Iris pigment epithelial cell (primary cell): Measurements from ENCODE around the gene PRKCE.
A peak's percentile ranks its signal among the peaks of the same experiment; 100 is the strongest.
"Not testable (repeated sequence)": the region's sequence is repeated elsewhere in the genome, so short reads cannot be mapped to it uniquely, and the experiment has no call there.

Source experiments
- DNase-seq: peaks from one replicate; pipeline ENCODE4 v3.0.0-alpha.2; 2011; ENCODE audit warnings: low read depth

The PRKCE gene

GRCh38 chr2:45909677-45910191, 258.3 kb downstream of the PRKCE start:
- no peak for DNase-seq

GRCh38 chr2:45910473-45911060, 259.1 kb downstream of the PRKCE start:
- DNase-seq: no peak

DNA sequence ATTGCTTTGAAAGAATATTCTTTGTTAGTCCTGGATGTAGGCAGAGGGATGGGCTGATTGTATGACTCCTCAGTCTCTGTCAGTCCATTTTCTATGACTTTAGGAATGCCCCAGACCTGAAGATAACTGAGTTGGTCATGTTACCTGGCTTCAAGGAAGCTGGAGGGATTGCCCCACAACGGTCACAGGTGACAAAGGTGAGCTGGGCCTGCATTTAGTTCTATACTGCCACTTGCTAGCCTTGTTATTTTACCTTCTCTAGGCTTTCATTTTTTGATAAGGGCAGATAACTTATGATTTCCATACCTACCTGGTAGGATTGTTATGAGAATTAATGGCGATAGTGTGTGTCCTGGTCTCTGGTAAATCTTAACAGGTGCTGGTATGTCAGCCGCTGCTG, 260.1 kb downstream of the PRKCE start:
- DNase-seq: no peak

DNA sequence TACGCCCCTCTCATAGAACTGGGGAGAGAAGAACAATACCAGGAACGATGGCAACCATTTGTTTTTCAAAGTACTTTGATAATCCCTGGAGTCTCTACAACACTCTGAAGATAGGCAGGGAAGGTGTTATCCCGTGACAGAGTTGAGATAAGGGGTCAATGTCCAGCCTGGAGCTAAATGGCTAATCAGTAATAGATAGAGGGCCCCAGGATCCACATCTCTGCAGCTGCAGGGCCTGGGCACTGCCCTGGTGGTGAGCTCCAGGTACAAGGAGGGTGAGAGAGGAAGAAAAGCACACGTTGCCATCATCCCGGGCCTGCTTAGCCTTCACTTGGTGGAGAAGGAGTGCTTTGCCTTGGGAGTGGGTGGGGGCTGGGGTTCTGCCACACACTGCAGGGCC, 260.6 kb downstream of the PRKCE start:
- DNase-seq: no peak

DNA sequence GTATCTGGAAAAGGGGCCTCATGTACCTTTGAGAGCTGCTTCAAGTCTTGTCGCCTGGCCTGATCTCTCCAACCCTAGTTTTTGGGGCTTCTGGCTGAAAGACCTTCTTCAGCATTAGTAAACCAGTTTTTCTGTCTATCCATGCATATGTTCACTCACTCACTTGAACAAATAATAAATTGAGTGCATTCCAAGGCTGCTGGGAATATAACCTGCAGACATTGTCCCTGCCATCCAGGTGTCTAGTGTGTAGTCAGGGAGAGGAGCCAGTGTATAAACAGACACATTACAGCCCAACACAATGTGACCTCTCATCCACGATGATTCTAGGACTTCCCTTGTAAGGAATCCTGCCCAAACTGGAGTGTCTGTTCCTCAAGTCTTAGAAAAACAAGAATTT, 262.1 kb downstream of the PRKCE start:
- DNase-seq: no peak

GRCh38 chr2:45915523-45915922, 264.0 kb downstream of the PRKCE start:
- no peak for DNase-seq

GRCh38 chr2:45917561-45918176, 266.2 kb downstream of the PRKCE start:
- not testable (repeated sequence) for DNase-seq

DNA sequence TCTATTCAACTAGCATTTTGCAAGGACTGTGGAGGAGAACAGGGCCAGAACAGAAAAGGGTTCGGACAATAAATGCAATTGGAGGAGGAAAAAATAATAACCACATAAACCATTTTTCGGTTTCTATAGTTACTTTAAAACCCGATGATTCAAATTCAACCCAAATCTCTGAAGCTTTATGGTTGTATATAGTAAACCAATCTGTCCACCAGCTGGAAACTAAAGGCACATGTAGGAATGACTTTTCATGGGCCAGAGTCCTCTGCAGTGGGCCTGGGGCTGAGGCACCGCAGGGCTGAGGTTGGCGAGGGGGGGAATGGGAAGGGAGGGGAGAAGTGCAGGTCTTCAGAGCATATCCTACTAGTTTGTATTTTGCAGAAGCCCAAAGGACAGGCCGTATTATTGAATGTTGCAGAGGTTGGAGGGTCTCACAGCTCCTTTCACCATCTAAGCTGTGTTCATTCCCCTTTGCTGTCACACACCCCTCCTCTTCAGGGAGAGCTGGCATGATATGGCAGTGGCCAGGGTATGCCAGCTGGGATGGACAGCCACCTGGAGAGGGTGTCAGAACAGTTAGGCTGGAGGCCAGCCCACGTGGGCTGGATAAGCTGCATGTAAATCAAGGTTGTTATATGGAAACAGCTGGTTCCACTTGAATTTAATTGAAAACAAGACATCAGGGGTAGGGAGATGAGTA, 267.1 kb downstream of the PRKCE start:
- no peak for DNase-seq

DNA sequence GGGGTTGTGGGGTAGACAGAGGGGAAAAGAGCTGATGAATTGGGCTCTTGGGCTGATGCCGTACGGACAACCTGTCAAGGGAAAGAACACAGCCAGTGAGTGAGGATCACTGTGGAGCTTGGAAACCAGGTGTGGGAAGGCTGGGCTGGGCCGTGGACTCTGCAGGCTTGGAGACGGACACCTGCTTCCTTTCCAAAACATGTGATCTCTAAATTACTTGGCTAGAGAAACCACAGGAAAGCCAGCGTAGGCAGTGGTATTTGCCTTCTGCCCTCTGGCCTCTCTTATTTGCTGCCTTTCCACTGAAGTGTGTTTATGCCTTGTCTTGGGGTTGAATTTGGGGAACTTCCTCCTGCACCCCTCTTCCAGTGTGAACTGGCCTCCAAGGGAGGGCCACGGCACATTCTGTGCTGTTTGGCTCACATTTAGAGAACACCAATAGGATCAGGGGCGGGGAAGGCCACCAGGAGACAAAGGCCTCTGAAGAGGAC, 267.7 kb downstream of the PRKCE start:
- DNase-seq: no peak

- DNase-seq: no peak
These were observed 268.2 kb downstream of the PRKCE start for GRCh38 chr2:45919711-45920111.

DNA sequence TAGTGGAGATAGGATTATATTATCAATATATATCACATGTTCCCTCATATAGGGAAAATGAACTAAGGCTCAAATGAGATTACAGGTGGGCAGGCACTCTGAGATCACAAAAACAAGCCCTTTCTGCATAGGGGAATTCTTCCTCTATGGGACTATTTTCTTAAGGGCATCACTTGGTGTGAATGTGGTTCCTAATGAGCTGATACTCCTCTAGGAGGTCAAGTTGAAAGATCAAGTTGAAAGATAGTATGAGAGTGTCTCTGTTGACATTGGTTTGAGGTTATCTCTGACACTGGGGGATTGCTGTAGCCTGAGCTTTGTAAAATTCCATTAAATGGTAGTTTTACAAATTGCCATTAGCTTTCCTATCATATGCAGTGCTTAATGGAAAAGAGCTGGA, 270.4 kb downstream of the PRKCE start:
- no peak for DNase-seq

DNA sequence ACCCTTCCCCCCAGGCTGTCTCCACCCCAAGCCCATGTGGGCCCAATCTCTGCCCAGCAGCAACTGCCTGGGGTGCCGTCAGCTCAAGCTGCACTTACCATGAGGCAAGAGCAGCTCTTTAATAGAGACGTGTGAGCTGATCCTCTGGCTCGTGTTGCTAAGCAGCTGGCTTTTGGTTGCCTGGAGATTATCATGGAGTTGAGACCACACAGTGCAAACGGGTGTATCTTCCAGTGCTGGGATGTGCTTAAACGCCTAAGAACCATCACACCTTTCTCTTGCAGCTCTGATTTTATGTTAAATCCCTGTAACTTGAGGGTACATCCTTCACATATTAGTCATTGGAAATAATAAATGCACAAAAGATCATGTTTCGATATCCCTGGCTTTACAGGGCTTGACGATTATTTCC, 271.1 kb downstream of the PRKCE start:
- DNase-seq: peak; percentile 78

DNA sequence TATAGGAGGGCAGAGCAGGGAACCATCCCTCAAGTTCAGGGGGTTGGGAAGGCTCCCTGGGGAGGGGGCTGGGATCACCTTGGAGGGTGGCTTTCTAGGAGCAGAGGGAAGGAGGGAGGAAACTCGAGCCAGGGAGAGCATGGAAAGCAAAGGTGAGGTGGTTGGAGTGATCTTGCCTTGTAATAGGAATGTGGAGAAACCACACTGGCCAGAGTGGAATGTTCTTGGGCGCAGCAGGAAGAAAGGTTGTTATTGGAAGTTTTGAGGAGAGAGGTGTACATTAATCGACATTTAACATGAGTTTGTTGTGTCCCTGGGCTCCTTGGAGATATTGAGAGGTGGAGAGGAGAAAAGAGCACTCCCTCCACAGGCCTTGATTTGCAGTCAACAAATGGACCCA, 272.2 kb downstream of the PRKCE start:
- no peak for DNase-seq

GRCh38 chr2:45925026-45925425, 273.6 kb downstream of the PRKCE start:
- DNase-seq: no peak

DNA sequence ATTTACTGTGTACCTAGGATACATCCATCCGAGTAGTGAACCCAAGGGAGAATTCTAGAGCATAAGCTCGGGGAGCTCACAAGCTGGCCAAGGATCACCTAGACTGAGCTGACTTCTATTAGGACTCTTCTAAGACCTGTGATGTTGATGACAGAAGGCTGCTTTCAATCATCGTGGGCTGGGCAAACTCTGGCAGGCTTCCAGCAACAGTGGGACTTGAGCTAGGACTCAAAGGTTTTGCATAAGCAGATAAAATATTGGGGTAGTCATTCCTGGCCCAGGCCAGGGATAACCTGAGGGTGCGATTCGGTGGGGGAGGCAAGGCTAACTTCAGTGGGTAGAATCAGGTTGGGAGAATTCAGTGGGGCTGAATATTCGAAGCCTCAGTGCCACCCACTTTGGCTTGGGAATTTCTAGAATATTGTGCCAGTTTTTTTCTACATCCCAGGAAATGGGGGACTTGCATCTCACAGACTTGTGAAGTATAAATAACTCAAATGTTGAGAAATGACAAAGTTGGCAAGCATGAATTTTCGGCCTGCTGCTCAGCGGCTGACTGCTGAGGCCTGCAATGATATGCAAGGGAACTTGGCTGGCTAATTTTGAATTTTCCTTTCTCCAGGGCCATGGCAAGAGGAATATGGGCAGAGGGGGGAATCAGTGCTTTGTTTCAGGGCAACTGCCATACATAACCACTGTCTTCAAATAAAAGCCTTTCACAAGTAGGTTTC, 274.3 kb downstream of the PRKCE start:
- no peak for DNase-seq

- no peak for DNase-seq
These were observed 277.5 kb downstream of the PRKCE start for GRCh38 chr2:45928946-45929345.

- DNase-seq: no peak
These were observed 278.4 kb downstream of the PRKCE start for GRCh38 chr2:45929674-45930395.

- peak; percentile 30 for DNase-seq
These were observed 278.9 kb downstream of the PRKCE start for GRCh38 chr2:45930396-45930792.

DNA sequence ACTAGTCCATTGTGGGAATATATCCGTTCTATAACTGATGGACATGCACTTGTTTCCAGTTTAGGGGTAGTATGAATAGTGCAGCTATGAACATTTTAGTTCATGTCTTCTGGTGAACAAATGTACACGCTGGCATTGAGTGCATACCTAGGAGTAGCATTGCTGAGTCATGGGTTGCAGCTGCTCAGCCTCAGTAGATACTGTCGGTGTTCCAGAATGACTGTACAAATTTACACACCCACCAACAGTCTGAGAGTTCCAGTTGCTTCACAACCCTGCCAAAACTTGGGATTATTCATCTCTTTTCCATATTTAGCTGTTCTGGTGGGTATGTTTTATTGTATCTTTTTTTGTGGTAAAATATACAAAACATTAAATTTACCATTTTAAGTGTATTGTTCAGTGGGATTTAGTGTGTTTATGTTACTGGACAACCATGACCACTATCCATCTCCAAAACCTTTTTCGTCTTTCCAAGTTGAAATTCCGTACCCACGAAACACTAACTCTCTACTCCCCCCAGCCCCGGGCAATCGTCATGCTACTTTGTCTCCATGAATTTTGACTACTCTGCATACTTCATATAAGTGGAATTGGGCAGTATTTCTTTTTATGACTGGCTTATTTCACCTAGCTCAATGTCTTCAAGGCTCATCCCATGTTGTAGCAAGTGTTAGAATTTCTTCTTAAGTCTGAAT, 281.0 kb downstream of the PRKCE start:
- peak; percentile 63 for DNase-seq

GRCh38 chr2:45935791-45936622, 284.5 kb downstream of the PRKCE start:
- peak; percentile 96 for DNase-seq
